Measurements from ENCODE around the gene PTBP3.
A peak's percentile ranks its signal among the peaks of the same experiment; 100 is the strongest.

Gene PTBP3

GRCh38 chr9:112252194-112252593 lies 81.2 kb downstream of the PTBP3 start:
- in situ Hi-C loops (cut with MboI; ENCODE audit: low pct_unique_long_range_greater_than_20kb, low sequenced_read_pairs, unreplicated experiment), result no loop called here
- DNase-seq (ENCODE audit: low spot score), result no peak
- no peak for TF ChIP-seq CTCF (IDR thresholded peaks at IDR 0.05; ENCODE audit: extremely low read depth, insufficient read depth, missing control alignments)

GRCh38 chr9:112249277-112249676 lies 84.1 kb downstream of the PTBP3 start:
- DNase-seq (ENCODE audit: low spot score), result peak; percentile 31
- in situ Hi-C loops (cut with MboI; ENCODE audit: low pct_unique_long_range_greater_than_20kb, low sequenced_read_pairs, unreplicated experiment), result no loop called here
- no peak for TF ChIP-seq CTCF (IDR thresholded peaks at IDR 0.05; ENCODE audit: extremely low read depth, insufficient read depth, missing control alignments)

- no peak for DNase-seq (ENCODE audit: low spot score)
- in situ Hi-C loops (cut with MboI; ENCODE audit: low pct_unique_long_range_greater_than_20kb, low sequenced_read_pairs, unreplicated experiment), result no loop called here
- TF ChIP-seq CTCF (IDR thresholded peaks at IDR 0.05; ENCODE audit: extremely low read depth, insufficient read depth, missing control alignments), result no peak
Measured at GRCh38 chr9:112248722-112249121, 84.7 kb downstream of the PTBP3 start.

- no peak for TF ChIP-seq CTCF (IDR thresholded peaks at IDR 0.05; ENCODE audit: extremely low read depth, insufficient read depth, missing control alignments)
- no peak for DNase-seq (ENCODE audit: low spot score)
- in situ Hi-C loops (cut with MboI; ENCODE audit: low pct_unique_long_range_greater_than_20kb, low sequenced_read_pairs, unreplicated experiment), result no loop called here
Measured at GRCh38 chr9:112247090-112247489, 86.3 kb downstream of the PTBP3 start.

GRCh38 chr9:112245126-112245525 lies 88.3 kb downstream of the PTBP3 start:
- no peak for DNase-seq (ENCODE audit: low spot score)
- in situ Hi-C loops (cut with MboI; ENCODE audit: low pct_unique_long_range_greater_than_20kb, low sequenced_read_pairs, unreplicated experiment), result no loop called here
- TF ChIP-seq CTCF (IDR thresholded peaks at IDR 0.05; ENCODE audit: extremely low read depth, insufficient read depth, missing control alignments), result no peak

GRCh38 chr9:112242147-112242804 lies 91.1 kb downstream of the PTBP3 start:
- in situ Hi-C loops (cut with MboI; ENCODE audit: low pct_unique_long_range_greater_than_20kb, low sequenced_read_pairs, unreplicated experiment), result no loop called here
- TF ChIP-seq CTCF (IDR thresholded peaks at IDR 0.05; ENCODE audit: extremely low read depth, insufficient read depth, missing control alignments), result no peak
- no peak for DNase-seq (ENCODE audit: low spot score)

Data from GM13977 (cell line).